Peyer's patch (tissue), 4 donors: Measurements from ENCODE around the gene MAN1A2. TPM values are rescaled to one million over a fixed set of nuclear protein-coding genes. Genes with fewer than 3 reads are reported as not detected.

Experiments
- DNase-seq, 3 donors: peaks; one replicate each; pipeline ENCODE4 v3.0.0-alpha.2; 2017 to 2019
- H3K27ac ChIP-seq, 4 donors: fragments of 200-600 bp; sonication (generic); one replicate each; pipeline ENCODE4 v1.5.1; 2016 to 2019
- H3K27me3 ChIP-seq, 2 donors: fragments of 200-600 bp; sonication (generic); one replicate each; pipeline ENCODE4 v1.5.1; 2019
- H3K36me3 ChIP-seq, 3 donors: fragments of 200-600 bp; sonication (generic); one replicate each; pipeline ENCODE4 v1.5.1; 2016 to 2019
- H3K4me1 ChIP-seq, 4 donors: fragments of 200-600 bp; sonication (generic); one replicate each; pipeline ENCODE4 v1.5.1; 2016 to 2019
- H3K4me3 ChIP-seq, 4 donors: fragments of 200-600 bp; sonication (generic); 1 replicate in 3 of 4; 2 replicates in 1 of 4; pipeline ENCODE4 v1.5.1; 2016 to 2019; ENCODE audit warnings: mild to moderate bottlenecking in 1 of 4
- H3K9me3 ChIP-seq, 4 donors: fragments of 200-600 bp; sonication (generic); one replicate each; pipeline ENCODE4 v1.5.1; 2016 to 2019; ENCODE audit warnings: mild to moderate bottlenecking in 1 of 4
- CTCF ChIP-seq, 6 experiments: fragments of 450-650 bp in 4 of 6; fragments of 200-600 bp in 2 of 6; sonication (generic) in 1 of 6; IDR thresholded peaks; one replicate each; pipeline ENCODE4 v1.5.1; 2017 to 2019; ENCODE audit warnings: antibody characterized with exemption in 6 of 6, mild to moderate bottlenecking in 3 of 6, moderate library complexity in 1 of 6
- POLR2A ChIP-seq, 2 donors: fragments of 450-650 bp; IDR thresholded peaks; one replicate each; pipeline ENCODE4 v1.5.1; 2017; ENCODE audit warnings: antibody characterized with exemption in 2 of 2, mild to moderate bottlenecking in 2 of 2, moderate library complexity in 2 of 2
- total RNA-seq, 4 donors: library from RNA; depleted of rRNA; stranded (reverse); fragments of >200 nt; gene quantifications; one replicate each; pipeline ENCODE4 v1.1.0, GENCODE V29; 2016

Gene MAN1A2
- total RNA-seq, 4 donors from 2014 or later = 43.2 to 53.8 (median 49.4) TPM

DNA sequence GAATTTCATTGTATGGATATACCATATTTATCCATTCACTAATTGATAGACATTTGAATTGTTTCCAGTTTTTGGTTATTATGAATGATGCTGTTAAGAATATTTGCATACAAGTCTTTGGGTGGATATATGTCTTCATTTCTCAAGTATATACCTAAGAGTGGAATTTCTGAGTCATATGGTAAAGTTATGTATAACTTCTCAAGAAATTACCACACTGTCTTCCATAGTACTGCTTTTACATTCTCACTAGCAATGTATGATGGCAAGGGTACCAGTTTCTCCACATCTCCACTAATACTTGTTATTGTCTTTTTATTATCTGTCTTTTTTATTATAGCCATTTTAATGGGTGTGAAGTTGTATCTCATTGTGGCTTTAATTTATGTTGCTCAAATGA, 164.0 kb downstream of the MAN1A2 start:
- H3K36me3 ChIP-seq = no peaks in the 10 kb centered on the region
- no peaks in the 10 kb centered on the region for H3K4me1 ChIP-seq
- DNase-seq = no peak
- H3K4me3 ChIP-seq = no peak overlapping the region
- TF ChIP-seq CTCF (IDR thresholded peaks at IDR 0.05) (no peak), POLR2A (IDR thresholded peaks at IDR 0.05) (no peak)
- no peaks in the 10 kb centered on the region for H3K9me3 ChIP-seq
- no peak overlapping the region for H3K27ac ChIP-seq
- H3K27me3 ChIP-seq = no peaks in the 10 kb centered on the region

- TF ChIP-seq CTCF (IDR thresholded peaks at IDR 0.05) (peak in 5 of 6 experiments; percentile 62 to 77 (median 65)), POLR2A (IDR thresholded peaks at IDR 0.05) (no peak)
- Histone ChIP-seq H3K4me3 (no peak overlapping the region), H3K4me1 (no peaks in the 10 kb centered on the region), H3K36me3 (no peaks in the 10 kb centered on the region), H3K27me3 (no peaks in the 10 kb centered on the region), H3K9me3 (no peaks in the 10 kb centered on the region), H3K27ac (no peak overlapping the region)
- no peak for DNase-seq
These were observed 167.8 kb downstream of the MAN1A2 start for GRCh38 chr1:117534995-117535467.

GRCh38 chr1:117535821-117536220, 168.6 kb downstream of the MAN1A2 start:
- no peak overlapping the region for H3K27ac ChIP-seq
- no peaks in the 10 kb centered on the region for H3K27me3 ChIP-seq
- TF ChIP-seq POLR2A (IDR thresholded peaks at IDR 0.05) (no peak), CTCF (IDR thresholded peaks at IDR 0.05) (no peak)
- DNase-seq = no peak
- H3K4me3 ChIP-seq = no peak overlapping the region
- no peaks in the 10 kb centered on the region for H3K4me1 ChIP-seq
- no peaks in the 10 kb centered on the region for H3K9me3 ChIP-seq
- no peaks in the 10 kb centered on the region for H3K36me3 ChIP-seq

DNA sequence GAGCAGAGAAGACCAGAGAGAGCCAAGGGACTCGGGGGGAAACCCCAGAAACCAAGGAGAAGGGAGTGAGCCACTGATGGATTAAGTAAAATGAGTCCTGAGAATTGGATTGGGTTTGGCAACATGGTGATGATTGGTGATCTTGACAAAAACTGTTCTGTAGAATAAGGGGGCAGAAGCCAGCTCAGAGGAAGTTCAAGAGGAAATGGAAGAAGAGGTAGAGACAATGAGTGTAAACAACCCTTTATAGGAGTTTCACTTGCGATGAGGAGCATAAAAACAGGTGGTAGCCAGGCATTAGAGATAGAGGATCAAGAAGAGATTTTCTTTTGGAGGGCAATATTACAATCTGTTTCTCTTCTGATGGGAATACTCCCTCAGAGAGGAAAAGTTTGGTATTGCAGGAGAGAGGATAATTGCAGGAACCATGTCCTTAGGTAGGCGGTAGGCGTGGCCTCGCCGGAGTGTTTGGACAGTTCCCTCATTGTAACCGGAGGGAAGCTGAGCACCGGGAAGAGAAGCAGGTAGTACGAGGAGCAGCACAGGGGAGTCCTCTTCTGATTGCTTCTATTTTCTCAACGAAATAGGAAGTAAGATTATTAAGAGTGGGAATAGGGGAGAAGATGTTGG, 170.2 kb downstream of the MAN1A2 start:
- Histone ChIP-seq H3K36me3 (no peaks in the 10 kb centered on the region), H3K9me3 (no peaks in the 10 kb centered on the region), H3K4me3 (no peak overlapping the region), H3K4me1 (no peaks in the 10 kb centered on the region), H3K27me3 (no peaks in the 10 kb centered on the region), H3K27ac (no peak overlapping the region)
- peak in 2 of 3 donors; percentile 61 to 62 for DNase-seq
- no peak for TF ChIP-seq POLR2A (IDR thresholded peaks at IDR 0.05)
- peak in 2 of 6 experiments; percentile 22 to 35 for TF ChIP-seq CTCF (IDR thresholded peaks at IDR 0.05)

DNA sequence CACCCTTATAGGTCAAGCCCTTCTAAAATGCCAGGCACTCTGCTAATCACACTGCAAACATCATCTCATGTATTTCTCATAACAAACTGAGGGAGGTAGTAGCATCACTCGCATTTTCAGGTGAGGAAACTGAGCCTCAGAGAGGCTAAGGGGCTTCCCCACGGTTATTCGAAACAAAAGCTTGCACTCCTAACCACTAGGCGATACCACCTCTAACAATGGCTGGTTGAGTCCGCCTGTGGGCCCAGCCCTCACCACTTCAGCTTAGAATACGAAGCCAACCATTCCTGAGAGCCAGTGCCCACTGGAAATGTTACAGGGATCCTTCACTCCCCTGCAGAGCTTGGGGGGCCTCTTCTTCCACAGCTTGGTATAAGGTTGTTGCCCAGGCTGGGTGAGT, 173.3 kb downstream of the MAN1A2 start:
- Histone ChIP-seq H3K4me3 (no peak overlapping the region), H3K4me1 (no peaks in the 10 kb centered on the region), H3K27ac (no peak overlapping the region), H3K9me3 (no peaks in the 10 kb centered on the region), H3K36me3 (no peaks in the 10 kb centered on the region), H3K27me3 (no peaks in the 10 kb centered on the region)
- no peak for TF ChIP-seq POLR2A (IDR thresholded peaks at IDR 0.05)
- no peak for TF ChIP-seq CTCF (IDR thresholded peaks at IDR 0.05)
- no peak for DNase-seq
